Omental fat pad (tissue), 4 donors: ENCODE results near the gene ASS1. TPM values are rescaled to one million over a fixed set of nuclear protein-coding genes. Genes with fewer than 3 reads are reported as not detected.

ENCODE experiments used
- ATAC-seq: fragments of 150-250 bp; one replicate; pipeline ENCODE4 v1.9.1; 2016; ENCODE audit warnings: mild to moderate bottlenecking, moderate library complexity; ENCODE audit not compliant: low FRiP score
- DNase-seq: peaks from one replicate; pipeline ENCODE4 v3.0.0-alpha.2; 2019; ENCODE audit warnings: low spot score
- total RNA-seq, 4 donors: library from RNA; depleted of rRNA; stranded (reverse); fragments of >200 nt; gene quantifications; one replicate each; pipeline ENCODE4 v1.1.0, GENCODE V29; 2016
- TF ChIP-seq, protein P1 (sequence below), 3 donors: fragments of 450-650 bp; IDR thresholded peaks; one replicate each; pipeline ENCODE4 v1.5.1; 2016 to 2017; ENCODE audit warnings: antibody characterized with exemption in 3 of 3, mild to moderate bottlenecking in 3 of 3, moderate library complexity in 2 of 3

Gene ASS1
- total RNA-seq, 4 donors from 2014 or later = 250 to 621 (median 378) TPM

DNA sequence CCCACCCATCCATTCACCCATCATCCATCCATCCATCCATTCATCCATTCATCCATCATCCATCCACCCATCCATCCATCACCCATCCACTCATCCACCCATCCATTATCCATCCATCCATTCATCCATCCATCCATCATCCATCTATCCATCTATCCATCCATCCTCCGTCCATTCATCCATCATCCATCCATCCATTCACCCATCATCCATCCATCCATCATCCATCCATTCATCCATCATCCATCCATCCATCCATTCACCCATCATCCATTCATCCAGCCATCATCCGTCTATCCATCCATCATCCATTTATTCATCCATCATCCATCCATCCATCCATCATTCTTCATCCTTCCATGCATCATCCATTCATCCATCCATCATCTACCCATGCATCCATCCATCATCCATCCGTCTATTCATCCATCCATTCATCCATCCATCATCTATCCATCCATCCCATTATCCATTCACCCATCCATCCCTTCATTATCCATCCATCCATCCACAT is 10.1 kb downstream of the ASS1 start:
- DNase-seq (no peak), ATAC-seq (no peak)
- TF ChIP-seq, protein P1, sequence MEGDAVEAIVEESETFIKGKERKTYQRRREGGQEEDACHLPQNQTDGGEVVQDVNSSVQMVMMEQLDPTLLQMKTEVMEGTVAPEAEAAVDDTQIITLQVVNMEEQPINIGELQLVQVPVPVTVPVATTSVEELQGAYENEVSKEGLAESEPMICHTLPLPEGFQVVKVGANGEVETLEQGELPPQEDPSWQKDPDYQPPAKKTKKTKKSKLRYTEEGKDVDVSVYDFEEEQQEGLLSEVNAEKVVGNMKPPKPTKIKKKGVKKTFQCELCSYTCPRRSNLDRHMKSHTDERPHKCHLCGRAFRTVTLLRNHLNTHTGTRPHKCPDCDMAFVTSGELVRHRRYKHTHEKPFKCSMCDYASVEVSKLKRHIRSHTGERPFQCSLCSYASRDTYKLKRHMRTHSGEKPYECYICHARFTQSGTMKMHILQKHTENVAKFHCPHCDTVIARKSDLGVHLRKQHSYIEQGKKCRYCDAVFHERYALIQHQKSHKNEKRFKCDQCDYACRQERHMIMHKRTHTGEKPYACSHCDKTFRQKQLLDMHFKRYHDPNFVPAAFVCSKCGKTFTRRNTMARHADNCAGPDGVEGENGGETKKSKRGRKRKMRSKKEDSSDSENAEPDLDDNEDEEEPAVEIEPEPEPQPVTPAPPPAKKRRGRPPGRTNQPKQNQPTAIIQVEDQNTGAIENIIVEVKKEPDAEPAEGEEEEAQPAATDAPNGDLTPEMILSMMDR (IDR thresholded peaks at IDR 0.05) = no peak

- TF ChIP-seq, protein P1 (IDR thresholded peaks at IDR 0.05) = no peak
- no peak for ATAC-seq
- DNase-seq = no peak
Observed at GRCh38 chr9:130458027-130458803, 13.5 kb downstream of the ASS1 start.

DNA sequence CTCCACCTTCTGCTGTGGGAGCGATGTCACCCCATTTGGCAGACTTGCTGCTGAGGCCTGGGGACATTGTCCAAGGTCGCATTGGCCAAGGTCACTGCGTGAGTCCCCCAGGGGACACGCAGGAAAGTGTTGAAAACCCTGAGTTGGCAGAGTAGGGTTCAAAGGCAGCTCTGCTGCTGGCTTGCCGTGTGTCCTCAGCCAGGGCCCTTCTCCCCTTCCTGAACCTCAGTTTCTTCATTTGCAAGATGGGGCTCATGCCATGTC is 14.0 kb downstream of the ASS1 start:
- TF ChIP-seq, protein P1 (IDR thresholded peaks at IDR 0.05) = no peak
- ATAC-seq (no peak), DNase-seq (no peak)

DNA sequence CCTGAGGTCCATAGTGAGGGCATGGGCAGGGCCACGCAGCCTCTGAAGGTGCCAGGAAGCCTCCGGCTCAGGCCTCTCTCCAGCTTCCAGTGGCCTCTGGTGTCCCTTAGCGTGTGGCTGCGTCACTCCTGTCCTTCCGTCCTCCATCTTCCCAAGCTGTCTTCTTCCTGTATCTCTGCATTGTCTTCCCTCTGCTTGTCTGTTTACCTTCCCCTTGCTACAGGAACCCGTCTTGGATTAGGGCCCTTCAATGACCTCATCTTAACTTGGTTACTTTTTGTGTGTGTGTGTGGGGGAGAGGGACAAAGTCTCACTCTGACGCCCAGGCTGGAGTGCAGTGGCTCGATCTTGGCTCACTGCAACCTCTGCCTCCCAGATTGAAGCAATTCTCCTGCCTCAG is 14.4 kb downstream of the ASS1 start:
- no peak for ATAC-seq
- DNase-seq = no peak
- TF ChIP-seq, protein P1 (IDR thresholded peaks at IDR 0.05) = no peak

GRCh38 chr9:130459941-130460669 is 15.3 kb downstream of the ASS1 start:
- no peak for ATAC-seq
- TF ChIP-seq, protein P1 (IDR thresholded peaks at IDR 0.05) = no peak
- DNase-seq = no peak

DNA sequence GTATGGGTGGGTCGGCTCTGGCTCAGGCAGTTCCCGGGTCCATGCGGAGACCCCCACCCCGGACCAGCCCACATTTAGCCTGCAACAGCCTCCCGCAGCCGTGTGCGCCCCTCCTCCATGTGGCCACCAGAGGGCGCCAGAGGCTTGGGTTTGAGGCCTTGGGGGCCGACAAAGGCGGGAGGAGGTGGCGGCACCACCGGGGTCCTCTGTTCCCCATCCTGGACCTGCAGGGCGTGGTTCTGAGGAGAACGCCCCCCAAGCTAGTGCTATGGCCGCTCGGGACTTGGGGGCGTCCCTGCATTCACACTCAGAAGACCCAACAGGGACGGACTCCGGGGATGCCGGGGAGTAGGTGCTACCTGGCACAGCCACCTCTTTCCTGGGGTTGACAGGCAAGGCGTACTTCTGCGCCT is 16.5 kb downstream of the ASS1 start:
- ATAC-seq = no peak
- TF ChIP-seq, protein P1 (IDR thresholded peaks at IDR 0.05) = peak in 1 of 3 donors; percentile 74
- DNase-seq = peak; percentile 55
